HCT116 (cell line): ENCODE measurements around the gene RPAP3. TPM values are rescaled to one million over a fixed set of nuclear protein-coding genes. Genes with fewer than 3 reads are reported as not detected.

Source experiments
- ATAC-seq: fragments of 200-7000 bp; cut with Tn5 transposase; 2 replicates; pipeline ENCODE4 v1.9.1; 2020; ENCODE audit warnings: mild to moderate bottlenecking, moderate library complexity
- BruUV-seq: library from RNA; stranded (reverse); fragments of 400-500 nt; replicated peaks from 2 replicates; lab custom pipeline; 2021; lab: Mats Ljungman, UMichigan
- CTCF ChIA-PET: fragments of 300-600 bp; sonication (Branson Sonifier 250); formaldehyde crosslinking; loops from one replicate; lab custom pipeline; 2021; ENCODE audit warnings: antibody characterized with exemption; lab: Charles Lee
- POLR2A ChIA-PET: fragments of 300-600, 350-600 bp; sonication (Branson Sonifier 250); formaldehyde crosslinking; loops from one replicate; lab custom pipeline; 2021; ENCODE audit warnings: antibody characterized with exemption; lab: Charles Lee
- RAD21 ChIA-PET, 2 experiments: fragments of 300-600 bp; sonication (Branson Sonifier 250); formaldehyde crosslinking; loops; one replicate each; lab custom pipeline; 2023; ENCODE audit warnings: low total read pairs in 2 of 2; ENCODE audit not compliant: uncharacterized antibody in 2 of 2, unreplicated experiment in 2 of 2, low non-redundant PET in 1 of 2; lab: Charles Lee
- DNase-seq: peaks from one replicate; pipeline ENCODE4 v3.0.0-alpha.2; 2010; ENCODE audit warnings: low read depth, low spot score
- H2AFZ ChIP-seq: fragments of 200-600 bp; shearing (Covaris generic), sonication (generic); 2 replicates; pipeline ENCODE4 v1.6.1; 2017; ENCODE audit warnings: low read depth, mixed run types, mixed read lengths, antibody characterized with exemption, low read length; ENCODE audit not compliant: poor library complexity, severe bottlenecking
- H3K27ac ChIP-seq: 2 replicates; pipeline ENCODE4 v1.5.1; 2012; ENCODE audit warnings: low read depth, low read length
- H3K27me3 ChIP-seq: fragments of 200-600 bp; sonication (generic); 2 replicates; pipeline ENCODE4 v1.6.1; 2016; ENCODE audit warnings: mixed run types, low read length, mixed read lengths; ENCODE audit not compliant: insufficient read depth
- H3K36me3 ChIP-seq, 2 experiments: fragments of 200-500 bp in 1 of 2; fragments of 200-600 bp in 1 of 2; sonication (Bioruptor generic) in 1 of 2; sonication (generic) in 1 of 2; 2 replicates each; pipeline versions ENCODE4 v1.5.1 to v1.6.1; 2014 to 2016; ENCODE audit warnings: low read length in 2 of 2, inconsistent platforms in 1 of 2, mixed read lengths in 1 of 2, mixed run types in 1 of 2; ENCODE audit not compliant: insufficient read depth in 2 of 2, control insufficient read depth in 1 of 2
- H3K4me1 ChIP-seq, 2 experiments: fragments of 200-600 bp in 1 of 2; sonication (generic) in 1 of 2; 2 replicates each; pipeline versions ENCODE4 v1.5.1 to v1.6.1; 2012 to 2017; ENCODE audit warnings: low read length in 2 of 2, inconsistent platforms in 1 of 2, mild to moderate bottlenecking in 1 of 2, mixed read lengths in 1 of 2, mixed run types in 1 of 2, moderate library complexity in 1 of 2; ENCODE audit not compliant: insufficient read depth in 2 of 2, control insufficient read depth in 1 of 2
- H3K4me2 ChIP-seq: fragments of 200-600 bp; sonication (generic); 2 replicates; pipeline ENCODE4 v1.6.1; 2017; ENCODE audit warnings: mixed run types, low read length, mixed read lengths
- H3K4me3 ChIP-seq, 2 experiments: fragments of 200-600 bp in 1 of 2; sonication (generic) in 1 of 2; replicated peaks in 1 of 2; 2 replicates each; pipeline ENCODE4 v1.5.1; 2011 to 2016; ENCODE audit warnings: low read length in 2 of 2, control low read depth in 1 of 2, low read depth in 1 of 2, mild to moderate bottlenecking in 1 of 2, mixed read lengths in 1 of 2, mixed run types in 1 of 2
- H3K79me2 ChIP-seq: fragments of 200-600 bp; sonication (generic); 2 replicates; pipeline ENCODE4 v1.6.1; 2017; ENCODE audit warnings: mild to moderate bottlenecking, mixed run types, low read length, moderate library complexity, mixed read lengths; ENCODE audit not compliant: insufficient read depth
- H3K9ac ChIP-seq: fragments of 200-600 bp; sonication (generic); 2 replicates; pipeline ENCODE4 v1.6.1; 2016; ENCODE audit warnings: low read length, mixed read lengths
- H3K9me2 ChIP-seq: fragments of 200-600 bp; sonication (generic), shearing (Covaris generic); 2 replicates; pipeline ENCODE4 v1.6.1; 2017; ENCODE audit warnings: mixed run types, mild to moderate bottlenecking, moderate library complexity; ENCODE audit not compliant: insufficient read depth
- H3K9me3 ChIP-seq, 2 experiments: fragments of 200-500 bp in 1 of 2; fragments of 200-600 bp in 1 of 2; sonication (Bioruptor generic) in 1 of 2; sonication (generic) in 1 of 2; 2 replicates each; pipeline ENCODE4 v1.6.1; 2014 to 2017; ENCODE audit warnings: low read length in 2 of 2, mixed read lengths in 2 of 2, inconsistent platforms in 1 of 2, low read depth in 1 of 2, mild to moderate bottlenecking in 1 of 2, mixed run types in 1 of 2, moderate library complexity in 1 of 2; ENCODE audit not compliant: control insufficient read depth in 1 of 2, insufficient read depth in 1 of 2
- H4K20me1 ChIP-seq: fragments of 200-600 bp; sonication (generic), shearing (Covaris generic); 2 replicates; pipeline ENCODE4 v1.6.1; 2017; ENCODE audit warnings: mixed run types, mild to moderate bottlenecking, moderate library complexity; ENCODE audit not compliant: insufficient read depth
- CEBPB ChIP-seq: IDR thresholded peaks from 2 replicates; pipeline ENCODE4 v1.6.1; 2012; ENCODE audit warnings: low read depth
- CTCF ChIP-seq, 3 experiments: fragments of 200-600 bp in 1 of 3; sonication (generic) in 1 of 3; IDR thresholded peaks in 2 of 3; conservative IDR thresholded peaks in 1 of 3; 2 replicates each; pipeline ENCODE4 v1.5.1; 2012 to 2017; ENCODE audit warnings: low read depth in 2 of 3, low read length in 2 of 3, antibody characterized with exemption in 1 of 3, borderline replicate concordance in 1 of 3, control low read depth in 1 of 3, mild to moderate bottlenecking in 1 of 3, mixed read lengths in 1 of 3, mixed run types in 1 of 3, moderate library complexity in 1 of 3; ENCODE audit not compliant: insufficient read depth in 1 of 3
- ELF1 ChIP-seq: IDR thresholded peaks from 2 replicates; pipeline ENCODE4 v1.6.1; 2012; ENCODE audit warnings: low read depth, borderline replicate concordance
- EZH2phosphoT487 ChIP-seq: fragments of 200-600 bp; IDR thresholded peaks from 2 replicates; pipeline ENCODE4 v1.6.1; 2018; ENCODE audit warnings: antibody characterized with exemption, borderline replicate concordance
- MAX ChIP-seq: IDR thresholded peaks from 2 replicates; pipeline ENCODE4 v1.6.1; 2012
- POLR2A ChIP-seq: IDR thresholded peaks from 2 replicates; pipeline ENCODE4 v1.7.0; 2011; ENCODE audit warnings: borderline replicate concordance; ENCODE audit not compliant: insufficient read depth, insufficient read length; ENCODE audit errors: extremely low read depth
- RAD21 ChIP-seq: IDR thresholded peaks from 2 replicates; pipeline ENCODE4 v1.6.1; 2012; ENCODE audit warnings: low read depth, mild to moderate bottlenecking
- SP1 ChIP-seq: IDR thresholded peaks from 2 replicates; pipeline ENCODE4 v1.6.1; 2012; ENCODE audit warnings: low read depth
- TCF7L2 ChIP-seq: IDR thresholded peaks from 2 replicates; pipeline ENCODE4 v1.7.0; 2011; ENCODE audit warnings: borderline replicate concordance, inconsistent platforms; ENCODE audit not compliant: insufficient read depth, insufficient read length; ENCODE audit errors: extremely low read depth
- ZFX ChIP-seq: fragments of 450-650 bp; IDR thresholded peaks from 2 replicates; pipeline ENCODE4 v1.6.1; 2017
- intact Hi-C: fragments of 100-400 bp; cut with micrococcal nuclease; formaldehyde crosslinking; loops from 2 replicates; pipeline ENCODE4 v1.10.0; 2022
- total RNA-seq: library from RNA; stranded (reverse); gene quantifications from one replicate; pipeline ENCODE4 v1.2.1, GENCODE V29; 2021; ENCODE audit not compliant: unreplicated experiment

RPAP3 gene
- total RNA-seq, 1 experiment from 2014 or later, result 48.3 TPM

- no peaks in the 10 kb centered on the region for H3K9me2 ChIP-seq
- ATAC-seq (no peak), DNase-seq (no peak)
- no peaks in the 10 kb centered on the region for H4K20me1 ChIP-seq
- H3K4me3 ChIP-seq, result no peak overlapping the region
- H3K27ac ChIP-seq, result no peak overlapping the region
- no peak overlapping the region for H3K9ac ChIP-seq
- H3K9me3 ChIP-seq, result no peaks in the 10 kb centered on the region
- peaks cover 10 to 19% of the 10 kb centered on the region in 2 experiments; a peak in 3 of 4 replicates for H3K36me3 ChIP-seq
- intact Hi-C loops, result loop anchor here (5.0 to 10.0 kb wide), 4 partner anchors 35 to 1343 kb away; no protein-coding TSS in a partner anchor
- H3K4me1 ChIP-seq, result no peaks in the 10 kb centered on the region
- RAD21 ChIA-PET, result interaction anchor here in 1 of 2 experiments (1.4 kb wide), 1 partner anchor 655 kb away, joined by 3 read pairs; no protein-coding TSS in a partner anchor
- TF ChIP-seq MAX (no peak), ELF1 (no peak), RAD21 (no peak), ZFX (no peak), SP1 (no peak), EZH2phosphoT487 (no peak)
- H2AFZ ChIP-seq, result no peak overlapping the region
- H3K27me3 ChIP-seq, result no peaks in the 10 kb centered on the region
- BruUV-seq, result no TSS peak
- no peaks in the 10 kb centered on the region for H3K79me2 ChIP-seq
- CTCF ChIA-PET, result interaction anchor here (1.6 to 2.3 kb wide), 2 partner anchors 10 to 655 kb away, joined by 4 to 22 read pairs; no protein-coding TSS in a partner anchor
- no peak overlapping the region for H3K4me2 ChIP-seq
- POLR2A ChIA-PET, result no interaction called here
Observed at GRCh38 chr12:47687636-47688035, 18.2 kb downstream of the RPAP3 start.

- Histone ChIP-seq H3K27me3 (no peaks in the 10 kb centered on the region), H3K36me3 (peaks cover 4 to 19% of the 10 kb centered on the region in 2 experiments; a peak in 2 of 4 replicates), H3K4me1 (no peaks in the 10 kb centered on the region), H3K27ac (no peak overlapping the region), H3K79me2 (no peaks in the 10 kb centered on the region), H3K4me2 (no peak overlapping the region), H4K20me1 (no peaks in the 10 kb centered on the region), H2AFZ (no peak overlapping the region)
- DNase-seq, result peak; percentile 18
- ChIA-PET RAD21 (interaction anchor here (0.7 to 1.4 kb wide), 5 partner anchors 29 to 654 kb away, joined by 3 read pairs; no protein-coding TSS in a partner anchor), CTCF (interaction anchor here (0.6 to 2.3 kb wide), 11 partner anchors 9 to 665 kb away, joined by 3 to 22 read pairs (median 3); no protein-coding TSS in a partner anchor), POLR2A (no interaction called here)
- peak; percentile 75 for ATAC-seq
- BruUV-seq, result no TSS peak
- intact Hi-C loops, result loop anchor here (1.0 to 10.0 kb wide), 5 partner anchors 34 to 1342 kb away; no protein-coding TSS in a partner anchor
- TF ChIP-seq CEBPB, result no peak
- TF ChIP-seq TCF7L2, result no peak
- TF ChIP-seq CTCF (IDR thresholded peaks at IDR 0.05 in 2 of 3, conservative IDR thresholded peaks at IDR 0.05 in 1 of 3; ENCODE audit: borderline replicate concordance in 1 of 3, insufficient read depth in 1 of 3, low read depth in 2 of 3, low read length in 2 of 3), result peak; percentile 62 to 66 (median 63); a peak in 5 of 6 replicates
- TF ChIP-seq POLR2A, result no peak
- TF ChIP-seq RAD21, result peak; percentile 73
- TF ChIP-seq, all 23 proteins: peak for 2
- Histone ChIP-seq H3K4me3 (no peak overlapping the region), H3K9ac (no peak overlapping the region), H3K9me3 (no peaks in the 10 kb centered on the region), H3K9me2 (no peaks in the 10 kb centered on the region)
Observed at GRCh38 chr12:47686645-47687240, 19.1 kb downstream of the RPAP3 start.
